ENCODE results near the gene MRPL33. TPM values are rescaled to one million over a fixed set of nuclear protein-coding genes. Genes with fewer than 3 reads are reported as not detected.

MRPL33 gene
- polyA plus RNA-seq, 1 of the 3 experiments (the other 2 are of a cell fraction) = 132 TPM

GRCh38 chr2:27752551-27753237, 18.8 kb upstream of the MRPL33 start:
- ChIA-PET POLR2A (interaction anchor here (1.0 kb wide), 1 partner anchor 18 kb away, joined by 3 read pairs; no protein-coding TSS in a partner anchor), CTCF (interaction anchor here (0.6 to 4.5 kb wide), 13 partner anchors 9 to 804 kb away, joined by 3 to 53 read pairs (median 8); no protein-coding TSS in a partner anchor)
- Histone ChIP-seq H3F3A (replicated peaks; ENCODE audit: insufficient read depth) (no peaks in the 10 kb centered on the region), H3K4me1 (ENCODE audit: control insufficient read depth in 1 of 2, insufficient read depth in 2 of 2, low read depth in 1 of 2, low read length in 1 of 2) (no peaks in the 10 kb centered on the region), H2AFZ (ENCODE audit: low read depth) (no peak overlapping the region), H3K9ac (no peak overlapping the region), H3K79me2 (ENCODE audit: insufficient read depth) (no peaks in the 10 kb centered on the region), H3K4me3 (ENCODE audit: low read depth in 2 of 2, low read length in 1 of 2) (no peak overlapping the region), H3K27me3 (ENCODE audit: insufficient read depth) (no peaks in the 10 kb centered on the region), H4K20me1 (ENCODE audit: insufficient read depth) (no peaks in the 10 kb centered on the region), H3K27ac (ENCODE audit: low read depth in 2 of 2, low read length in 1 of 2) (no peak overlapping the region), H3K9me3 (no peaks in the 10 kb centered on the region), H3K4me2 (no peak overlapping the region), H3K9me2 (no peaks in the 10 kb centered on the region), H3K36me3 (replicated peaks in 1 of 2; ENCODE audit: control insufficient read depth in 1 of 2, insufficient read depth in 2 of 2, low read length in 1 of 2) (peaks cover 0 to 3% of the 10 kb centered on the region in 2 experiments)
- DNase-seq = no peak
- TF ChIP-seq EP300 (IDR thresholded peaks at IDR 0.05; ENCODE audit: borderline replicate concordance in 1 of 2, low read depth in 1 of 2, low read length in 1 of 2) = no peak
- TF ChIP-seq POLR2AphosphoS5 (IDR thresholded peaks at IDR 0.05; ENCODE audit: low read depth, low read length) = no peak
- TF ChIP-seq RFX5 (IDR thresholded peaks at IDR 0.05; ENCODE audit: low read length) = no peak
- TF ChIP-seq NRF1 (IDR thresholded peaks at IDR 0.05; ENCODE audit: low read depth, low read length) = no peak
- no peak for TF ChIP-seq CHD2 (IDR thresholded peaks at IDR 0.05; ENCODE audit: low read length, partially characterized antibody)
- TF ChIP-seq YY1 (IDR thresholded peaks at IDR 0.05; ENCODE audit: low read depth) = no peak
- no peak for TF ChIP-seq TCF12 (IDR thresholded peaks at IDR 0.05)
- no peak for TF ChIP-seq TAF1 (IDR thresholded peaks at IDR 0.05; ENCODE audit: borderline replicate concordance, low read depth, low read length)
- 92% methylated on average over 15 of the region's 16 CpGs for WGBS (ENCODE audit: low lambda C conversion rate)

DNA sequence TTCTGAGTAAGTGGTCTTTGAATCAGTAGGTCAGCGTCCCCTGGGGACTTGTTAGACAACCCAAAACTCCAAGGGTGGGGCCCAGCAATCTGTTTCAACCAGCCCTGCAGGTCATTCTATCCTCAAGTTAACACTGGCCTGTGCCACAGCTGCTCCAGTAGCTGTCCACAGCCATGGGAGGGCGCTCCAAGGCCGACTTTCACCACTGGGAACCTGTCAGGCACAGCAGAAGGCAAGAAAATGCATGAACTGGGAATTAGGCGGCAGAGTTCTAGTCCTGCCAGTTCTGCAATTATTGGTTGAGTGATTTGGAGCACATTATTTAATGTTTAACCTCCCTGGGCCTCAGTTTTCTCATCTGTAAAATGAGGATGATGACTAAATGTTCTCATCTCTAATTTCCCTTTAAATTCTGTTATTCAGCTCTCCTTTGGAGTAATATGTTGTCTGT, 17.4 kb upstream of the MRPL33 start:
- H3K79me2 ChIP-seq (ENCODE audit: insufficient read depth) = no peaks in the 10 kb centered on the region
- DNase-seq = peak; percentile 83
- H3K9me3 ChIP-seq = no peaks in the 10 kb centered on the region
- H3K4me2 ChIP-seq = no peak overlapping the region
- no peak overlapping the region for H3K9ac ChIP-seq
- H4K20me1 ChIP-seq (ENCODE audit: insufficient read depth) = no peaks in the 10 kb centered on the region
- no peaks in the 10 kb centered on the region for H3K27me3 ChIP-seq (ENCODE audit: insufficient read depth)
- whole genome bisulfite sequencing (ENCODE audit: low lambda C conversion rate) = 2% methylated on average over 4 of the region's 4 CpGs
- H3K4me3 ChIP-seq (ENCODE audit: low read depth in 2 of 2, low read length in 1 of 2) = peak overlapping the region in 1 of 2 experiments; percentile 13; a peak in 1 of 4 replicates
- H2AFZ ChIP-seq (ENCODE audit: low read depth) = no peak overlapping the region
- no peaks in the 10 kb centered on the region for H3F3A ChIP-seq (replicated peaks; ENCODE audit: insufficient read depth)
- peaks cover 0 to 3% of the 10 kb centered on the region in 2 experiments for H3K36me3 ChIP-seq (replicated peaks in 1 of 2; ENCODE audit: control insufficient read depth in 1 of 2, insufficient read depth in 2 of 2, low read length in 1 of 2)
- CTCF ChIA-PET = interaction anchor here (0.6 to 4.5 kb wide), 72 partner anchors 8 to 840 kb away, joined by 3 to 53 read pairs (median 4); partner anchors contain the start of genes FOSL2 and MRPL33
- H3K4me1 ChIP-seq (ENCODE audit: control insufficient read depth in 1 of 2, insufficient read depth in 2 of 2, low read depth in 1 of 2, low read length in 1 of 2) = no peaks in the 10 kb centered on the region
- POLR2A ChIA-PET = no interaction called here
- no peak overlapping the region for H3K27ac ChIP-seq (ENCODE audit: low read depth in 2 of 2, low read length in 1 of 2)
- H3K9me2 ChIP-seq = no peaks in the 10 kb centered on the region
- TF ChIP-seq GATA2 (CRISPR knock-in tag; IDR thresholded peaks at IDR 0.05) (no peak), MXI1 (IDR thresholded peaks at IDR 0.05; ENCODE audit: low read depth, low read length) (no peak), NRF1 (IDR thresholded peaks at IDR 0.05; ENCODE audit: low read depth, low read length) (no peak), CHD2 (IDR thresholded peaks at IDR 0.05; ENCODE audit: low read length, partially characterized antibody) (peak; percentile 39), SIN3A (IDR thresholded peaks at IDR 0.05; ENCODE audit: borderline replicate concordance, low read depth, low read length) (peak; percentile 73), TEAD4 (IDR thresholded peaks at IDR 0.05; ENCODE audit: borderline replicate concordance, insufficient read depth) (no peak), ZBTB33 (IDR thresholded peaks at IDR 0.05; ENCODE audit: borderline replicate concordance, low read depth) (no peak), FOSL2 (IDR thresholded peaks at IDR 0.05; ENCODE audit: borderline replicate concordance, low read depth) (no peak), EZH2phosphoT487 (IDR thresholded peaks at IDR 0.05; ENCODE audit: borderline replicate concordance, low read depth) (no peak), ELF1 (IDR thresholded peaks at IDR 0.05) (no peak), FOXM1 (IDR thresholded peaks at IDR 0.05; ENCODE audit: low read depth) (no peak), USF2 (IDR thresholded peaks at IDR 0.05; ENCODE audit: borderline replicate concordance, low read depth, low read length) (no peak), YY1 (IDR thresholded peaks at IDR 0.05; ENCODE audit: low read depth) (no peak), FOXJ3 (CRISPR knock-in tag; IDR thresholded peaks at IDR 0.05) (no peak), MEF2A (IDR thresholded peaks at IDR 0.05; ENCODE audit: borderline replicate concordance, low read depth) (no peak), RFX5 (IDR thresholded peaks at IDR 0.05; ENCODE audit: low read length) (no peak), JUND (IDR thresholded peaks at IDR 0.05) (no peak), MAX (IDR thresholded peaks at IDR 0.05; ENCODE audit: low read depth) (no peak), CTCF (IDR thresholded peaks at IDR 0.05) (peak; percentile 98)

All from SK-N-SH (cell line).